Panc1 (cell line): ENCODE results near the gene SEZ6L. TPM values are rescaled to one million over a fixed set of nuclear protein-coding genes. Genes with fewer than 3 reads are reported as not detected.

Experiments used
- ATAC-seq: fragments of 200-7000 bp; cut with Tn5 transposase; 2 replicates; pipeline ENCODE4 v1.9.1; 2020; ENCODE audit warnings: mild to moderate bottlenecking, moderate library complexity
- BruUV-seq: library from RNA; stranded (reverse); fragments of 400-500 nt; replicated peaks from 2 replicates; lab custom pipeline; 2021; lab: Mats Ljungman, UMichigan
- CTCF ChIA-PET: fragments of 300-600 bp; sonication (Branson Sonifier 250); formaldehyde crosslinking; loops from one replicate; lab custom pipeline; 2022; ENCODE audit warnings: antibody characterized with exemption; lab: Charles Lee
- POLR2A ChIA-PET: fragments of 300-600 bp; sonication (Branson Sonifier 250); formaldehyde crosslinking; loops from one replicate; lab custom pipeline; 2022; ENCODE audit warnings: antibody characterized with exemption; lab: Charles Lee
- DNase-seq: peaks from one replicate; pipeline ENCODE4 v3.0.0-alpha.2; 2010; ENCODE audit warnings: low read depth, low spot score
- H3K27ac ChIP-seq: 2 replicates; pipeline ENCODE4 v1.5.1; 2011; ENCODE audit warnings: mild to moderate bottlenecking, low read length, inconsistent platforms
- H3K27me3 ChIP-seq: fragments of 200-500 bp; sonication (Bioruptor generic); 2 replicates; pipeline ENCODE4 v1.6.0; 2014; ENCODE audit warnings: low read length, inconsistent platforms; ENCODE audit not compliant: control insufficient read depth, insufficient read depth
- H3K36me3 ChIP-seq: fragments of 200-500 bp; sonication (Bioruptor generic); 2 replicates; pipeline ENCODE4 v1.5.1; 2014; ENCODE audit warnings: inconsistent platforms, mild to moderate bottlenecking, low read length, moderate library complexity; ENCODE audit not compliant: control insufficient read depth, insufficient read depth
- H3K4me1 ChIP-seq: 2 replicates; pipeline ENCODE4 v1.5.1; 2011; ENCODE audit warnings: inconsistent platforms, mild to moderate bottlenecking, low read length, moderate library complexity; ENCODE audit not compliant: control insufficient read depth, insufficient read depth
- H3K4me3 ChIP-seq, 2 experiments: 2 replicates each; pipeline ENCODE4 v1.5.1; 2011 to 2012; ENCODE audit warnings: low read depth in 2 of 2, low read length in 2 of 2, mild to moderate bottlenecking in 2 of 2, inconsistent platforms in 1 of 2, moderate library complexity in 1 of 2
- H3K9me3 ChIP-seq: fragments of 200-500 bp; sonication (Bioruptor generic); 2 replicates; pipeline ENCODE4 v1.5.1; 2014; ENCODE audit warnings: low read depth, mild to moderate bottlenecking, inconsistent platforms, low read length, moderate library complexity; ENCODE audit not compliant: control insufficient read depth, insufficient read depth
- POLR2AphosphoS5 ChIP-seq: IDR thresholded peaks from 2 replicates; pipeline ENCODE4 v1.6.1; 2012; ENCODE audit warnings: mild to moderate bottlenecking, low read depth, low read length, moderate library complexity
- REST ChIP-seq, 2 experiments: IDR thresholded peaks; 2 replicates each; pipeline ENCODE4 v1.6.1; 2011 to 2012; ENCODE audit warnings: low read depth in 2 of 2, control low read depth in 1 of 2, low read length in 1 of 2, mild to moderate bottlenecking in 1 of 2, moderate library complexity in 1 of 2; ENCODE audit not compliant: insufficient read depth in 1 of 2
- SIN3A ChIP-seq: IDR thresholded peaks from 2 replicates; pipeline ENCODE4 v1.6.1; 2012; ENCODE audit warnings: low read depth, mild to moderate bottlenecking, low read length, moderate library complexity, borderline replicate concordance; ENCODE audit not compliant: insufficient read depth
- TCF7L2 ChIP-seq: IDR thresholded peaks from 2 replicates; pipeline ENCODE4 v1.6.1; 2011; ENCODE audit warnings: mild to moderate bottlenecking, low read depth, low read length, inconsistent platforms
- in situ Hi-C: cut with HindIII; loops from 2 replicates; pipeline ENCODE4 v1.10.0; 2016; ENCODE audit warnings: low sequenced_read_pairs, low pct_unique_long_range_greater_than_20kb
- intact Hi-C: fragments of 100-400 bp; cut with micrococcal nuclease; formaldehyde crosslinking; loops from one replicate; pipeline ENCODE4 v1.10.0; 2022; ENCODE audit not compliant: unreplicated experiment
- total RNA-seq: library from RNA; stranded (reverse); gene quantifications from one replicate; pipeline ENCODE4 v1.2.1, GENCODE V29; 2021; ENCODE audit not compliant: unreplicated experiment
- TF ChIP-seq, protein P1 (sequence below): fragments of 450-650 bp; IDR thresholded peaks from 2 replicates; pipeline ENCODE4 v1.5.1; 2017; ENCODE audit warnings: mild to moderate bottlenecking

The SEZ6L gene
- total RNA-seq, 1 experiment from 2014 or later = not detected

GRCh38 chr22:26302726-26303125, 133.5 kb downstream of the SEZ6L start:
- DNase-seq = no peak
- no TSS peak for BruUV-seq
- H3K27me3 ChIP-seq = peaks cover 2% of the 10 kb centered on the region; the same call in 1 of the 2 replicates

GRCh38 chr22:26303475-26303874, 134.2 kb downstream of the SEZ6L start:
- no peak overlapping the region for H3K27ac ChIP-seq
- intact Hi-C loops (no loop called here), in situ Hi-C loops (no loop called here)
- H3K4me1 ChIP-seq = no peaks in the 10 kb centered on the region
- DNase-seq = no peak
- no peak overlapping the region for H3K4me3 ChIP-seq
- ATAC-seq = no peak
- H3K9me3 ChIP-seq = no peaks in the 10 kb centered on the region
- H3K36me3 ChIP-seq = no peaks in the 10 kb centered on the region
- POLR2A ChIA-PET = no interaction called here
- CTCF ChIA-PET = no interaction called here
- no TSS peak for BruUV-seq
- TF ChIP-seq POLR2AphosphoS5 = no peak
- TF ChIP-seq REST (IDR thresholded peaks at IDR 0.05; ENCODE audit: insufficient read depth in 1 of 2, low read depth in 2 of 2, low read length in 1 of 2) = no peak
- no peak for TF ChIP-seq SIN3A
- TF ChIP-seq, protein P1, sequence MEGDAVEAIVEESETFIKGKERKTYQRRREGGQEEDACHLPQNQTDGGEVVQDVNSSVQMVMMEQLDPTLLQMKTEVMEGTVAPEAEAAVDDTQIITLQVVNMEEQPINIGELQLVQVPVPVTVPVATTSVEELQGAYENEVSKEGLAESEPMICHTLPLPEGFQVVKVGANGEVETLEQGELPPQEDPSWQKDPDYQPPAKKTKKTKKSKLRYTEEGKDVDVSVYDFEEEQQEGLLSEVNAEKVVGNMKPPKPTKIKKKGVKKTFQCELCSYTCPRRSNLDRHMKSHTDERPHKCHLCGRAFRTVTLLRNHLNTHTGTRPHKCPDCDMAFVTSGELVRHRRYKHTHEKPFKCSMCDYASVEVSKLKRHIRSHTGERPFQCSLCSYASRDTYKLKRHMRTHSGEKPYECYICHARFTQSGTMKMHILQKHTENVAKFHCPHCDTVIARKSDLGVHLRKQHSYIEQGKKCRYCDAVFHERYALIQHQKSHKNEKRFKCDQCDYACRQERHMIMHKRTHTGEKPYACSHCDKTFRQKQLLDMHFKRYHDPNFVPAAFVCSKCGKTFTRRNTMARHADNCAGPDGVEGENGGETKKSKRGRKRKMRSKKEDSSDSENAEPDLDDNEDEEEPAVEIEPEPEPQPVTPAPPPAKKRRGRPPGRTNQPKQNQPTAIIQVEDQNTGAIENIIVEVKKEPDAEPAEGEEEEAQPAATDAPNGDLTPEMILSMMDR = no peak
- no peak for TF ChIP-seq TCF7L2
- H3K27me3 ChIP-seq = peaks cover 2% of the 10 kb centered on the region; the same call in 1 of the 2 replicates

More at GRCh38 chr22:26302726-26303125, 133.5 kb downstream of the SEZ6L start:
- Histone ChIP-seq H3K36me3 (no peaks in the 10 kb centered on the region), H3K4me1 (no peaks in the 10 kb centered on the region), H3K4me3 (no peak overlapping the region), H3K9me3 (no peaks in the 10 kb centered on the region), H3K27ac (no peak overlapping the region)
- ChIA-PET POLR2A (no interaction called here), CTCF (no interaction called here)
- intact Hi-C loops = no loop called here
- no peak for TF ChIP-seq POLR2AphosphoS5
- no peak for TF ChIP-seq SIN3A
- no peak for TF ChIP-seq REST (IDR thresholded peaks at IDR 0.05; ENCODE audit: insufficient read depth in 1 of 2, low read depth in 2 of 2, low read length in 1 of 2)
- TF ChIP-seq, protein P1 = no peak
- TF ChIP-seq TCF7L2 = no peak
- no peak for ATAC-seq
- in situ Hi-C loops = no loop called here
